GM23338 (cell line): ENCODE measurements around the gene GP1BB. TPM values are rescaled to one million over a fixed set of nuclear protein-coding genes. Genes with fewer than 3 reads are reported as not detected.

Experiments used
- CREB1 ChIP-seq: fragments of 250-450 bp; sonication (Bioruptor Pico); IDR thresholded peaks from 2 replicates; pipeline ENCODE4 v1.5.0; 2020; ENCODE audit warnings: low read depth, mild to moderate bottlenecking, moderate library complexity
- CTCF ChIP-seq, 2 experiments: fragments of 200-600 bp in 1 of 2; sonication (generic) in 1 of 2; conservative IDR thresholded peaks; 2 replicates each; pipeline versions ENCODE4 v1.5.1 to v1.6.1; 2016 to 2017; ENCODE audit warnings: antibody characterized with exemption in 2 of 2, low read depth in 2 of 2, mild to moderate bottlenecking in 2 of 2, moderate library complexity in 1 of 2
- JUNB ChIP-seq: IDR thresholded peaks from one replicate; pipeline ENCODE4 v1.6.1; 2016; ENCODE audit warnings: antibody characterized with exemption; ENCODE audit not compliant: unreplicated experiment
- NANOG ChIP-seq: IDR thresholded peaks from 2 replicates; pipeline ENCODE4 v1.6.1; 2016; ENCODE audit warnings: antibody characterized with exemption, borderline replicate concordance
- POLR2AphosphoS5 ChIP-seq: IDR thresholded peaks from 2 replicates; pipeline ENCODE4 v1.6.1; 2016; ENCODE audit warnings: antibody characterized with exemption, low read depth
- REST ChIP-seq: IDR thresholded peaks from one replicate; pipeline ENCODE4 v1.6.1; 2018; ENCODE audit warnings: antibody characterized with exemption; ENCODE audit not compliant: unreplicated experiment
- ZNF331 ChIP-seq: fragments of 250-450 bp; sonication (Bioruptor Pico); IDR thresholded peaks from 2 replicates; pipeline ENCODE4 v1.5.0; 2020; ENCODE audit warnings: low read depth, mild to moderate bottlenecking, moderate library complexity
- ZNF462 ChIP-seq: fragments of 250-450 bp; sonication (Bioruptor Pico); IDR thresholded peaks from 2 replicates; pipeline ENCODE4 v1.5.0; 2020; ENCODE audit warnings: mild to moderate bottlenecking, moderate library complexity
- polyA plus RNA-seq: library from polyadenylated mRNA; unstranded; fragments of >200 nt; fragmentation: Nextera tagmentation; extraction: Ambion mirVana; gene quantifications from 2 replicates; pipeline ENCODE4 v1.2.1, GENCODE V29; 2016
- total RNA-seq: library from RNA; depleted of rRNA; stranded (reverse); fragments of >200 nt; shearing (Covaris generic); gene quantifications from 2 replicates; pipeline ENCODE4 v1.2.3, GENCODE V29; 2014

Gene GP1BB
- total and polyA plus RNA-seq, 2 experiments from 2014 or later = 0.53 to 1.3 TPM

GRCh38 chr22:19687561-19688300, 35.6 kb upstream of the GP1BB start (continued):
- TF ChIP-seq ZNF462 = no peak
- TF ChIP-seq CTCF (conservative IDR thresholded peaks at IDR 0.05; ENCODE audit: low read depth in 2 of 2) = no peak
- no peak for TF ChIP-seq POLR2AphosphoS5
- no peak for TF ChIP-seq REST
- no peak for TF ChIP-seq CREB1
- TF ChIP-seq JUNB = no peak
- TF ChIP-seq ZNF331 (CRISPR knock-in tag) = no peak
- TF ChIP-seq NANOG = no peak
